PFSK-1 (cell line): ENCODE results near the gene VDAC2.

Experiments
- POLR2AphosphoS5 ChIP-seq: IDR thresholded peaks from 2 replicates; pipeline ENCODE4 v1.6.1; 2012; ENCODE audit warnings: low read depth, mild to moderate bottlenecking, control low read depth, low read length, moderate library complexity
- SIN3A ChIP-seq: IDR thresholded peaks from 2 replicates; pipeline ENCODE4 v1.6.1; 2012; ENCODE audit warnings: mild to moderate bottlenecking, low read length, moderate library complexity, borderline replicate concordance; ENCODE audit not compliant: insufficient read depth
- TAF1 ChIP-seq: IDR thresholded peaks from 2 replicates; pipeline ENCODE4 v1.6.1; 2012; ENCODE audit warnings: low read length, control low read depth, borderline replicate concordance; ENCODE audit not compliant: insufficient read depth
- TF ChIP-seq, protein P1 (sequence below), 2 experiments: IDR thresholded peaks; 2 replicates each; pipeline versions ENCODE4 v1.6.1 to v1.8.0; 2011 to 2012; ENCODE audit warnings: low read depth in 2 of 2, low read length in 2 of 2, control low read depth in 1 of 2, inconsistent platforms in 1 of 2, mild to moderate bottlenecking in 1 of 2, moderate library complexity in 1 of 2; ENCODE audit not compliant: insufficient read depth in 1 of 2

DNA sequence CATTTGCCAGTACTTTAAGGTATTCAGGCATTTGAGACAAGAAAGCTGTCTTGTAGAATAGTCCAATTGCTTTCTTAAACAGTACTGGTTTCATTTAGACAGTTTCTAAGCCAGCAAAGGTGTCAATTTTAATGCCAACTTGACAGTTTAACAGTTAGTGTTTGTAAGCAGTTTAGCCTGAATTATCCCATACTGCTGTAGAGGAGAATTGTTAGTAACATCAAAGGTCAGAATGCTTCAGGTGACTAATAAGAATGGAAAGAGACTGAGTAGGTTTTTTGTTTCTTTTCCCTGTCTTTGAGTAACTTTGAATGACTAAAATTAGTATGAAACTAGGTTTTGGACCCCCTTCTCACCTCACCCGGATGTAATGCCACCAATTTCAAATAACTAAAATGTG lies 29.5 kb upstream of the VDAC2 start:
- no peak for TF ChIP-seq SIN3A
- no peak for TF ChIP-seq POLR2AphosphoS5
- TF ChIP-seq, protein P1, sequence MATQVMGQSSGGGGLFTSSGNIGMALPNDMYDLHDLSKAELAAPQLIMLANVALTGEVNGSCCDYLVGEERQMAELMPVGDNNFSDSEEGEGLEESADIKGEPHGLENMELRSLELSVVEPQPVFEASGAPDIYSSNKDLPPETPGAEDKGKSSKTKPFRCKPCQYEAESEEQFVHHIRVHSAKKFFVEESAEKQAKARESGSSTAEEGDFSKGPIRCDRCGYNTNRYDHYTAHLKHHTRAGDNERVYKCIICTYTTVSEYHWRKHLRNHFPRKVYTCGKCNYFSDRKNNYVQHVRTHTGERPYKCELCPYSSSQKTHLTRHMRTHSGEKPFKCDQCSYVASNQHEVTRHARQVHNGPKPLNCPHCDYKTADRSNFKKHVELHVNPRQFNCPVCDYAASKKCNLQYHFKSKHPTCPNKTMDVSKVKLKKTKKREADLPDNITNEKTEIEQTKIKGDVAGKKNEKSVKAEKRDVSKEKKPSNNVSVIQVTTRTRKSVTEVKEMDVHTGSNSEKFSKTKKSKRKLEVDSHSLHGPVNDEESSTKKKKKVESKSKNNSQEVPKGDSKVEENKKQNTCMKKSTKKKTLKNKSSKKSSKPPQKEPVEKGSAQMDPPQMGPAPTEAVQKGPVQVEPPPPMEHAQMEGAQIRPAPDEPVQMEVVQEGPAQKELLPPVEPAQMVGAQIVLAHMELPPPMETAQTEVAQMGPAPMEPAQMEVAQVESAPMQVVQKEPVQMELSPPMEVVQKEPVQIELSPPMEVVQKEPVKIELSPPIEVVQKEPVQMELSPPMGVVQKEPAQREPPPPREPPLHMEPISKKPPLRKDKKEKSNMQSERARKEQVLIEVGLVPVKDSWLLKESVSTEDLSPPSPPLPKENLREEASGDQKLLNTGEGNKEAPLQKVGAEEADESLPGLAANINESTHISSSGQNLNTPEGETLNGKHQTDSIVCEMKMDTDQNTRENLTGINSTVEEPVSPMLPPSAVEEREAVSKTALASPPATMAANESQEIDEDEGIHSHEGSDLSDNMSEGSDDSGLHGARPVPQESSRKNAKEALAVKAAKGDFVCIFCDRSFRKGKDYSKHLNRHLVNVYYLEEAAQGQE (IDR thresholded peaks at IDR 0.05; ENCODE audit: insufficient read depth in 1 of 2, low read depth in 2 of 2, low read length in 2 of 2): no peak
- TF ChIP-seq TAF1: no peak
